Panc1 (cell line): Measurements from ENCODE around the gene LDLRAD4.

Experiments used
- POLR2AphosphoS5 ChIP-seq: IDR thresholded peaks from 2 replicates; pipeline ENCODE4 v1.6.1; 2012; ENCODE audit warnings: mild to moderate bottlenecking, low read depth, low read length, moderate library complexity
- TCF7L2 ChIP-seq: IDR thresholded peaks from 2 replicates; pipeline ENCODE4 v1.6.1; 2011; ENCODE audit warnings: mild to moderate bottlenecking, low read depth, low read length, inconsistent platforms
- TF ChIP-seq, protein P1 (sequence below): fragments of 450-650 bp; IDR thresholded peaks from 2 replicates; pipeline ENCODE4 v1.5.1; 2017; ENCODE audit warnings: mild to moderate bottlenecking
- TF ChIP-seq, protein P2 (sequence below), 2 experiments: IDR thresholded peaks; 2 replicates each; pipeline ENCODE4 v1.6.1; 2011 to 2012; ENCODE audit warnings: low read depth in 2 of 2, control low read depth in 1 of 2, low read length in 1 of 2, mild to moderate bottlenecking in 1 of 2, moderate library complexity in 1 of 2; ENCODE audit not compliant: insufficient read depth in 1 of 2

DNA sequence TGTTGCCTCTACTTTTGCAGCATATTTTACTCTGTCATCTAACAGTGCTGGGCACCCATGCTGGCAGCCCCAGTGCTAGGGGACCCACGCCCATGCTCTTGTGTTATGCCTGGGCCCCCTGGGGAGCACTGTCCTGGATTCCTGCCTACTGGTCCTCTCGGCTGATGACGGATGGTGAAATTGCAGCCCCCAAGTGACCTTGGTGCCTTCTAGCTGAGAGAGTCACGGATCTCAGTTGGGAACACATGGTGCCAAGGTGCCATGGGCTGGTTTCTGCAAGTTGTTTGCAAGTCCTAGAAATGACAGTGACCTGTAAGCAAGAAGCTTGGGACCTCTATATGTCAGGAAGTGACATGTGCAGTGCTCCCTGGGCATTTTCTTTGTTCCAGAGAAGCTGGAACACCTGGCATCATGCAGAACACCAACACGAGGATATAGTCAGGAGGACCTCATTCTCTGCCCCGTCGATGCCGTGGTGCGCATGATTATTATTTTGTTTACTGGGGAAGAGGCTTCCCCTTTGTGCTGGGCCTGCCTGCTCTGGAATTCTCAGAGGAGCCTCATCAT is 187.6 kb downstream of the LDLRAD4 start:
- TF ChIP-seq, protein P1, sequence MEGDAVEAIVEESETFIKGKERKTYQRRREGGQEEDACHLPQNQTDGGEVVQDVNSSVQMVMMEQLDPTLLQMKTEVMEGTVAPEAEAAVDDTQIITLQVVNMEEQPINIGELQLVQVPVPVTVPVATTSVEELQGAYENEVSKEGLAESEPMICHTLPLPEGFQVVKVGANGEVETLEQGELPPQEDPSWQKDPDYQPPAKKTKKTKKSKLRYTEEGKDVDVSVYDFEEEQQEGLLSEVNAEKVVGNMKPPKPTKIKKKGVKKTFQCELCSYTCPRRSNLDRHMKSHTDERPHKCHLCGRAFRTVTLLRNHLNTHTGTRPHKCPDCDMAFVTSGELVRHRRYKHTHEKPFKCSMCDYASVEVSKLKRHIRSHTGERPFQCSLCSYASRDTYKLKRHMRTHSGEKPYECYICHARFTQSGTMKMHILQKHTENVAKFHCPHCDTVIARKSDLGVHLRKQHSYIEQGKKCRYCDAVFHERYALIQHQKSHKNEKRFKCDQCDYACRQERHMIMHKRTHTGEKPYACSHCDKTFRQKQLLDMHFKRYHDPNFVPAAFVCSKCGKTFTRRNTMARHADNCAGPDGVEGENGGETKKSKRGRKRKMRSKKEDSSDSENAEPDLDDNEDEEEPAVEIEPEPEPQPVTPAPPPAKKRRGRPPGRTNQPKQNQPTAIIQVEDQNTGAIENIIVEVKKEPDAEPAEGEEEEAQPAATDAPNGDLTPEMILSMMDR = no peak
- TF ChIP-seq, protein P2, sequence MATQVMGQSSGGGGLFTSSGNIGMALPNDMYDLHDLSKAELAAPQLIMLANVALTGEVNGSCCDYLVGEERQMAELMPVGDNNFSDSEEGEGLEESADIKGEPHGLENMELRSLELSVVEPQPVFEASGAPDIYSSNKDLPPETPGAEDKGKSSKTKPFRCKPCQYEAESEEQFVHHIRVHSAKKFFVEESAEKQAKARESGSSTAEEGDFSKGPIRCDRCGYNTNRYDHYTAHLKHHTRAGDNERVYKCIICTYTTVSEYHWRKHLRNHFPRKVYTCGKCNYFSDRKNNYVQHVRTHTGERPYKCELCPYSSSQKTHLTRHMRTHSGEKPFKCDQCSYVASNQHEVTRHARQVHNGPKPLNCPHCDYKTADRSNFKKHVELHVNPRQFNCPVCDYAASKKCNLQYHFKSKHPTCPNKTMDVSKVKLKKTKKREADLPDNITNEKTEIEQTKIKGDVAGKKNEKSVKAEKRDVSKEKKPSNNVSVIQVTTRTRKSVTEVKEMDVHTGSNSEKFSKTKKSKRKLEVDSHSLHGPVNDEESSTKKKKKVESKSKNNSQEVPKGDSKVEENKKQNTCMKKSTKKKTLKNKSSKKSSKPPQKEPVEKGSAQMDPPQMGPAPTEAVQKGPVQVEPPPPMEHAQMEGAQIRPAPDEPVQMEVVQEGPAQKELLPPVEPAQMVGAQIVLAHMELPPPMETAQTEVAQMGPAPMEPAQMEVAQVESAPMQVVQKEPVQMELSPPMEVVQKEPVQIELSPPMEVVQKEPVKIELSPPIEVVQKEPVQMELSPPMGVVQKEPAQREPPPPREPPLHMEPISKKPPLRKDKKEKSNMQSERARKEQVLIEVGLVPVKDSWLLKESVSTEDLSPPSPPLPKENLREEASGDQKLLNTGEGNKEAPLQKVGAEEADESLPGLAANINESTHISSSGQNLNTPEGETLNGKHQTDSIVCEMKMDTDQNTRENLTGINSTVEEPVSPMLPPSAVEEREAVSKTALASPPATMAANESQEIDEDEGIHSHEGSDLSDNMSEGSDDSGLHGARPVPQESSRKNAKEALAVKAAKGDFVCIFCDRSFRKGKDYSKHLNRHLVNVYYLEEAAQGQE (IDR thresholded peaks at IDR 0.05; ENCODE audit: insufficient read depth in 1 of 2, low read depth in 2 of 2, low read length in 1 of 2) = no peak
- TF ChIP-seq POLR2AphosphoS5 (no peak), TCF7L2 (no peak)
